Stromal cell of bone marrow (primary cell): Measurements from ENCODE around the gene C1orf146.
"Not testable (repeated sequence)": the region's sequence is repeated elsewhere in the genome, so short reads cannot be mapped to it uniquely, and the experiment has no call there.

Experiments
- DNase-seq: peaks from one replicate; pipeline ENCODE4 v3.0.0-alpha.2; 2012; ENCODE audit warnings: low read depth

The C1orf146 gene

GRCh38 chr1:92217721-92218120 is at the start of gene C1orf146:
Gene C1orf146, plus strand, starts transcription at chr1:92217915. Its CDS starts 13,506 bp downstream, at chr1:92231421.
- DNase-seq, result no peak

GRCh38 chr1:92168657-92169056 is 49.1 kb upstream of the C1orf146 start:
- DNase-seq, result no peak

- DNase-seq, result no peak
Observed at GRCh38 chr1:92169214-92170005, 48.3 kb upstream of the C1orf146 start.

- DNase-seq, result peak; percentile 58
Observed at GRCh38 chr1:92184632-92185031, 33.1 kb upstream of the C1orf146 start.

GRCh38 chr1:92186081-92186480 is 31.6 kb upstream of the C1orf146 start:
- DNase-seq, result peak; percentile 25

GRCh38 chr1:92188436-92189255 is 29.1 kb upstream of the C1orf146 start:
- no peak for DNase-seq

GRCh38 chr1:92191726-92192125 is 26.0 kb upstream of the C1orf146 start:
- DNase-seq, result no peak

- no peak for DNase-seq
Observed at GRCh38 chr1:92192246-92192645, 25.5 kb upstream of the C1orf146 start.

- no peak for DNase-seq
Observed at GRCh38 chr1:92194511-92194910, 23.2 kb upstream of the C1orf146 start.

- DNase-seq, result no peak
Observed at GRCh38 chr1:92201973-92202372, 15.7 kb upstream of the C1orf146 start.

- no peak for DNase-seq
Observed at GRCh38 chr1:92203105-92203504, 14.6 kb upstream of the C1orf146 start.

GRCh38 chr1:92210701-92211100 is 7.0 kb upstream of the C1orf146 start:
- no peak for DNase-seq

GRCh38 chr1:92211166-92211565 is 6.5 kb upstream of the C1orf146 start:
- peak; percentile 84 for DNase-seq

GRCh38 chr1:92218559-92218958 is 844 bp downstream of the C1orf146 start:
- no peak for DNase-seq

GRCh38 chr1:92219028-92219427 is 1.3 kb downstream of the C1orf146 start:
- no peak for DNase-seq

GRCh38 chr1:92228401-92228800 is 10.7 kb downstream of the C1orf146 start:
- no peak for DNase-seq

- DNase-seq, result no peak
Observed at GRCh38 chr1:92230736-92231135, 13.0 kb downstream of the C1orf146 start.

- DNase-seq, result no peak
Observed at GRCh38 chr1:92240034-92240433, 22.3 kb downstream of the C1orf146 start.

- no peak for DNase-seq
Observed at GRCh38 chr1:92244376-92244775, 26.7 kb downstream of the C1orf146 start.

GRCh38 chr1:92254714-92255113 is 37.0 kb downstream of the C1orf146 start:
- not testable (repeated sequence) for DNase-seq

GRCh38 chr1:92259350-92259749 is 41.6 kb downstream of the C1orf146 start:
- DNase-seq, result peak; percentile 13

- DNase-seq, result no peak
Observed at GRCh38 chr1:92262516-92262915, 44.8 kb downstream of the C1orf146 start.

GRCh38 chr1:92273039-92273438 is 55.3 kb downstream of the C1orf146 start:
- no peak for DNase-seq
